Body of pancreas (tissue), 4 donors: Measurements from ENCODE around the gene FLYWCH1. TPM values are rescaled to one million over a fixed set of nuclear protein-coding genes. Genes with fewer than 3 reads are reported as not detected.
A peak's percentile ranks its signal among the peaks of the same experiment; 100 is the strongest.

Experiments used
- ATAC-seq: fragments of 150-250 bp; one replicate; pipeline ENCODE4 v1.9.1; 2016
- DNase-seq, 4 donors: peaks; one replicate each; pipeline ENCODE4 v3.0.0-alpha.2; 2019
- H3K27ac ChIP-seq, 4 donors: fragments of 200-600 bp; sonication (generic); 1 replicate in 3 of 4; 2 replicates in 1 of 4; pipeline versions ENCODE4 v1.5.1 to v1.6.1; 2016 to 2019; ENCODE audit warnings: mild to moderate bottlenecking in 1 of 4, mixed read lengths in 1 of 4, moderate library complexity in 1 of 4
- H3K27me3 ChIP-seq, 2 donors: fragments of 200-600 bp; sonication (generic); one replicate each; pipeline ENCODE4 v1.6.0; 2016; ENCODE audit warnings: mild to moderate bottlenecking in 1 of 2
- H3K36me3 ChIP-seq, 2 donors: fragments of 200-600 bp; sonication (generic); replicated peaks in 1 of 2; 2 replicates each; pipeline ENCODE4 v1.5.1; 2016; ENCODE audit warnings: low read depth in 2 of 2; ENCODE audit not compliant: insufficient read depth in 1 of 2
- H3K4me1 ChIP-seq: fragments of 200-600 bp; sonication (generic); one replicate; pipeline ENCODE4 v1.6.0; 2016
- H3K4me3 ChIP-seq, 2 donors: fragments of 200-600 bp; sonication (generic); 1 replicate in 1 of 2; 2 replicates in 1 of 2; pipeline ENCODE4 v1.5.1; 2016 to 2019
- H3K9me3 ChIP-seq, 3 donors: fragments of 200-600 bp; sonication (generic); 1 replicate in 2 of 3; 2 replicates in 1 of 3; pipeline ENCODE4 v1.5.1; 2016
- CTCF ChIP-seq, 7 experiments: fragments of 450-650 bp in 4 of 7; fragments of 200-600 bp in 3 of 7; sonication (generic) in 3 of 7; IDR thresholded peaks; one replicate each; pipeline ENCODE4 v1.5.1; 2016 to 2019; ENCODE audit warnings: antibody characterized with exemption in 7 of 7
- POLR2A ChIP-seq, 3 donors: fragments of 450-650 bp; IDR thresholded peaks; one replicate each; pipeline ENCODE4 v1.6.1; 2016; ENCODE audit warnings: antibody characterized with exemption in 3 of 3, mild to moderate bottlenecking in 2 of 3
- WGBS, 2 donors: methylation state at CpG; one replicate each; pipeline ENCODE4 v1.1.5; 2017; 5-methylcytosine and 5-hydroxymethylcytosine counted together
- intact Hi-C: fragments of 100-400 bp; cut with DNase I; formaldehyde crosslinking; loops from one replicate; pipeline ENCODE4 v1.15.1; 2023
- total RNA-seq, 2 donors: library from RNA; depleted of rRNA; stranded (reverse); fragments of >200 nt; gene quantifications; one replicate each; pipeline ENCODE4 v1.1.0, GENCODE V29; 2016

FLYWCH1 gene
- total RNA-seq, 2 donors from 2014 or later, result 24.6 to 53.7 TPM

DNA sequence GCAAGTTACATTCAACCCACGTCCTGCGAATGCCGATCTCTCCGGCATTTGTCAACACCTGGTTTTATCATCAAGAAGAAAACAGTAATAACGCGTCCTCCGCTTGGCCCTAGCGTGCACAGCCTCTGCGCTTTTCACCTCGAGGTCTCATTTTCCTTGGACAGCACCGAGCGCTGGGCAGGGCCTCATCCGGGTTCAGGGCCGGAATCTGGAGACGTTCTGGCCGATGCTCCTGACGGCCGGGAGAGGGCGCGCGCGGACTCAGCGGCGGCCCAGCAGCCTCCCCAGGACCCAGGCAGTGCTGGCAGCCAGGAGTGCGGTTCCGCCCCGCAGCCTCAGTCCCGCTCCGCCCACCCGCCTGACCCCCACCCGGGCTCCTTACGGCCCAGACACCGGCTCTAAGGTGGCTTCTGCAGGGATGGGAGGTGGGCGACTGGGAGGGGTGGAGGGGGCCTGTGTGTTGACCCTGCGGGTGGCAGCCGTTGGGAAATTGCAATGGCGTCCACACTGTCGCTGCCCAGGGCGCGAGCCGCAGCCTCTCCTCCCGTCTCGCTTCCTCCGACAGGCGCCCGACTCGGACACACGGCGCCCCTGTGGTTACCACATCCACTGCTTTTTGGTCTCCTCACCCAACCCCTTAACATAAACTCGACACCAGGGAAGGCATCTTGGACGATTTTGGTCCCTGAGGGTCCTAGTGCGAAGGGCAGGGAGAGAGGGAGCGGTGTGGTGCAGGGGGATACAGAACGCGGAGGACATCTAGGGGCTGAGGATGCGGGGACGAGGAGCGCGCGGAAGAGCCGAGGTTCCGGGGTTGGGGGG lies 7.4 kb upstream of the FLYWCH1 start:
- peak; percentile 93 to 96 (median 95) for TF ChIP-seq CTCF (IDR thresholded peaks at IDR 0.05)
- TF ChIP-seq POLR2A (IDR thresholded peaks at IDR 0.05), result peak; percentile 38 to 77 (median 74)
- ATAC-seq, result peak; percentile 64
- H3K27me3 ChIP-seq, result no peaks in the 10 kb centered on the region
- H3K36me3 ChIP-seq, result no peaks in the 10 kb centered on the region
- H3K4me3 ChIP-seq, result peak overlapping the region; percentile 38 to 45
- 0% methylated on average over 26 to 62 of the region's 62 CpGs for WGBS, 2 donors
- peak overlapping the region; percentile 84 to 96 (median 92) for H3K27ac ChIP-seq
- intact Hi-C loops, result no loop called here
- H3K4me1 ChIP-seq, result peaks cover 22% of the 10 kb centered on the region
- H3K9me3 ChIP-seq, result no peaks in the 10 kb centered on the region
- peak; percentile 86 to 88 (median 88) for DNase-seq

DNA sequence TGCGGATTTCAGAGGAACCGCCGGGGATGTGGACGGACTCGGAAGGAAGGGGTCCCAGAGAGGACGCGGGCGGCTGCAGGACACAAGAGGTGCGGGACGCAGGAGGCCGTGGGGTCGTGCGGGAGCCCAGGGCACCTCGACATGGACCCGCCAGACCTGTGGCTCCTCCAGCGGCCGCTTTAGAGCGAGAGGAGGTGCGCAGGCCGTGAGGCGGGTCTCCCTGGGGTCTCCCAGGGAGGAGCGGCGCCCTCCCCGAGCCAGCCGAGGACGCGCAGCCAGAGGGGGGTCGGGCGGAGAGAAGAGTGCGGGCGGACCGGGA lies 6.8 kb upstream of the FLYWCH1 start:
- peak; percentile 28 to 46 (median 34) for DNase-seq
- Histone ChIP-seq H3K4me3 (peak overlapping the region; percentile 38 to 45), H3K4me1 (peaks cover 22% of the 10 kb centered on the region), H3K27ac (peak overlapping the region; percentile 84 to 96 (median 92)), H3K27me3 (no peaks in the 10 kb centered on the region), H3K36me3 (no peaks in the 10 kb centered on the region), H3K9me3 (no peaks in the 10 kb centered on the region)
- 0 to 1% methylated on average over 19 to 32 of the region's 32 CpGs for WGBS, 2 donors
- TF ChIP-seq POLR2A (IDR thresholded peaks at IDR 0.05), result no peak
- peak in 1 of 7 experiments; percentile 12 for TF ChIP-seq CTCF (IDR thresholded peaks at IDR 0.05)
- intact Hi-C loops, result no loop called here
- ATAC-seq, result no peak

GRCh38 chr16:2905241-2905987 lies 6.3 kb upstream of the FLYWCH1 start:
- intact Hi-C loops, result no loop called here
- Histone ChIP-seq H3K27ac (peak overlapping the region; percentile 84 to 96 (median 92)), H3K4me1 (peaks cover 22% of the 10 kb centered on the region), H3K27me3 (no peaks in the 10 kb centered on the region), H3K36me3 (no peaks in the 10 kb centered on the region), H3K4me3 (peak overlapping the region; percentile 38 to 45), H3K9me3 (no peaks in the 10 kb centered on the region)
- 1% methylated on average over 14 to 45 of the region's 51 CpGs for WGBS, 2 donors
- ATAC-seq, result peak; percentile 84
- peak; percentile 98 to 100 (median 99) for DNase-seq
- TF ChIP-seq POLR2A (IDR thresholded peaks at IDR 0.05) (peak; percentile 90 to 98 (median 98)), CTCF (IDR thresholded peaks at IDR 0.05) (no peak)

GRCh38 chr16:2905988-2906387 lies 5.7 kb upstream of the FLYWCH1 start:
- Histone ChIP-seq H3K4me1 (peaks cover 24% of the 10 kb centered on the region), H3K4me3 (no peak overlapping the region), H3K27me3 (no peaks in the 10 kb centered on the region), H3K27ac (peak overlapping the region in 3 of 4 donors; percentile 38 to 45 (median 41)), H3K36me3 (no peaks in the 10 kb centered on the region), H3K9me3 (no peaks in the 10 kb centered on the region)
- DNase-seq (no peak), ATAC-seq (no peak)
- 14 to 23% methylated on average over 12 of the region's 12 CpGs for WGBS, 2 donors
- intact Hi-C loops, result no loop called here
- TF ChIP-seq CTCF (IDR thresholded peaks at IDR 0.05) (no peak), POLR2A (IDR thresholded peaks at IDR 0.05) (no peak)
